Erythroblast (primary cell): Measurements from ENCODE around the gene SH3BP5.
"Not testable (repeated sequence)": the region's sequence is repeated elsewhere in the genome, so short reads cannot be mapped to it uniquely, and the experiment has no call there.

Source experiments
- DNase-seq, 2 experiments: peaks; one replicate each; lab custom pipeline; 2025; lab: John Stamatoyannopoulos, UW
- GATA1 ChIP-seq: IDR thresholded peaks from 2 replicates; pipeline ENCODE4 v1.6.1; 2011; ENCODE audit warnings: low read depth, mild to moderate bottlenecking, control low read depth, low read length, moderate library complexity
- POLR2A ChIP-seq: IDR thresholded peaks from 2 replicates; pipeline ENCODE4 v1.6.1; 2011; ENCODE audit warnings: mild to moderate bottlenecking, low read length

Gene SH3BP5

DNA sequence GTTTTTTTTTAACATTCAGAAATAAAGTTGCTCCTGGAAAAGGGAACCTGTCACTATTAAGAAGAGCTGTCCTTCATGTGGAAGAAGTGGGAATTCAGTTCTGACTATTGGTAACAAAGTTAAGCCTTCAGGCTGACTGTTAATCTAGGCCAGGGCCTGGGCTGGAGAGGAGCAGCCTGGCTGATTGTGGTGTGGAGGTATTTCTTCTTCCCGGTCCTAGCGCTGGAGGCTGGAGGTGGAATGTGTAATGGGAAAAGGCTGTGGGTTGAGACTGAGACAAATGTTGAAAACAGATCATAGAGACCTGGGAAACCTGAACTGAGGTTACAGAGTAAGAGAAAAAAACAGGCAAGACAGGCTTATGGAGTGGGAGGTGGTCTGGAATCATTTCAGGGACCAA, 23.8 kb upstream of the SH3BP5 start:
- TF ChIP-seq GATA1 (no peak), POLR2A (no peak)
- no peak for DNase-seq

DNA sequence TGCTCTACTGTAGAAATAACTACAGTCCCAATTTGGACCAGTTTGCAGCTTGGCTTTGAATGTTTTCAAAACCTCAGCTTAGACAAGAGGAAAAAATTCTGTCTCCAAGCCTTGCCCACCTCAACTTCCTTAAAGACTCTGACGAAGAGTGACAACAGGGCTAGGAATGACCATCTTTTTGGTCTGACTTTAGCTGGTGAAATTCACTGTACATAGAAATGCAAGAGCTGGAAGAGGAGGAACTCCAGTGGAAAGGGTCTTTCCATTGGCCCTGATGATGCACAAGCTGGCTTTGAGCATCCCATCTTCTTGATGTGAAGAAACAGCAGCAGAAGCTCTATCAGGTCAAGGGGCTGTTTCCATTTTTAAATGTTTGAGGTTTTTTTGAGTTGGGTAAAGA, 22.7 kb upstream of the SH3BP5 start:
- DNase-seq: no peak
- TF ChIP-seq GATA1 (no peak), POLR2A (no peak)

DNA sequence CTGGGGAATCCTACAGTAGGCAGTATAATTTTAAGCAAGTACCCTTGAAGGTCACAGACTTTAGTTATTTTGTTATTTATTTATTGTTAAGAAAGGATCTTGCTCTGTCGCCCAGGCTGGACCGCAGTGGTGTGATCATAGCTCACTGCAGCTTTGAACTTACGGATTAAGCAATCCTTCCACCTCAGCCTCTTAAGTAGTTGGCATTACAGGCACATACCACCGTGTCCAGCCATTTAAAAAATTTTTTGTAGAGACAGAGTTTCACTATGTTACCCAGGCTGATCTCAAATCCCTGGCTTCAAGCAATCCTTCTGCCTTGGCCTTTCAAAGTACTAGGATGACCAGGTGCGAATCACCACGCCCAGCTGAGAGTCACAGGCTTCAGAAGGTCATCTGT, 22.1 kb upstream of the SH3BP5 start:
- TF ChIP-seq POLR2A (no peak), GATA1 (no peak)
- DNase-seq: no peak

DNA sequence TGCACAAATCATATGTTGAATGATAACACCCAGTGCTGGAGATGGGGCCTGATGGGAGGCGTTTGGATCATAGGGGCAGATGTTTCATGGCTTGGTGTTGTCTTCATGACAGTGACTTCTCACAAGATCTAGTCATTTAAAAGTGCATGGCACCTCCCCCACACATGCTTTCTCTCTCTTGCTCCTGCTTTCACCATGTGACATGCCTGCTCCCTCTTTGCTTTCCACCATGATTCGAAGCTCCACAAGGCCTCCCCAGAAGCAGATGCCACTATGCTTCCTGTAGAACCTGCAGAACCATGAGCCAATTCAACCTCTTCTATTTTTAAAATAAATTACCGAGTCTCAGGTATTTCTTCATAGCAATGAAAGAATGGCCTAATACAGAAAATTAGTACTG, 17.8 kb upstream of the SH3BP5 start:
- no peak for DNase-seq
- no peak for TF ChIP-seq POLR2A
- TF ChIP-seq GATA1: no peak

DNA sequence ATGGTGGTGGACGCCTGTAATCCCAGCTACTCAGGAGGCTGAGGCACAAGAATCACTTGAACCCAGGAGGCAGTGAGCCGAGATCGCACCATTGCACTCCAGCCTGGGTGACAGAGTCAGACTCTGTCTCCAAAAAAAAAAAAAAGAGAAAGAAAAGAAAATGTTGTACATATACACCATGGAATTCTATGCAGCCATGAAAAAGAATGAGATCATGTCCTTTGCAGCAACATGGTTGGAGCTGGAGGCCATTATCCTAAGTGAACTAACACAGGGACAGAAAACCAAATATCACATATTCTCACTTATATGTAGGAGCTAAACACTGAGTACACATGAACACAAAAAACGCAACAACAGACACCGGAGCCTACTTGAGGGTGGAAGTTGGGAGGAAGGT, 17.1 kb upstream of the SH3BP5 start:
- not testable (repeated sequence) for DNase-seq

DNA sequence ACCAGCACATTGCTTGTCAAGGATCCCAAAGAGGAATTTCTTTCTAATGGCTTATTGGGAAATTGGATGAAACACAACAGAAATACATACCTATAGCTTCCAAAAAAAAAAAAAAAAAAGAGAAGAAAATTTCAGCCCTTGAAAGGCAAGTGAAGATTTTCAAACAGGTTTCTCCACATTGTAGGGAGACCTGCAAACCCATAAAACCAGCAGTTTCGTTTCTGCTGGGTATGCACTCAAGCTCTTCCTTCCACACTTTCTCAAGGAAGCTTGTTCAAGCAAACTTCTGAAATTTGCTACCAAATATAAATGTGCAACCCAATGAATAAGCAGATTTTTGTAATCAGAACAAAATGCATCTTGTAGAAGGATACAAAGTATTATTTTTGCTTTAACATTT, 15.9 kb upstream of the SH3BP5 start:
- no peak for DNase-seq
- TF ChIP-seq GATA1 (no peak), POLR2A (no peak)

DNA sequence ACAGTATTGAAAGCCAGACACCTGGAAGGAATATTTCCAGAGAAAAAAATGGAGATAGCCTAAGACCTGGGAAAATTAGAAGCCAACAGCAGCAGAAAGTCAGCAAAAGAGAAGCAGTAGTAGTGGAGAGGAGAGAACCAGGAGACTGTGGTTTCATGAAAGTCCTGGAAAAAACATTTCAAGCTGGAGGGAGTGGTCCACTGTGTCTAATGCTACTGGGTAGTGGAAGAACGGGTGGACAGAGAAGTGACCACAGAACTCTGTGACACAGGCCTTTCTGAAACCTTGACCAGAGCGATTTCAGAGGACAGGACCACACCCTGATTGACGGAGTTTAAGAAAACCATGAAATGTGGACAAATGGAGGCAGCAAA, 15.3 kb upstream of the SH3BP5 start:
- TF ChIP-seq POLR2A (no peak), GATA1 (no peak)
- no peak for DNase-seq

DNA sequence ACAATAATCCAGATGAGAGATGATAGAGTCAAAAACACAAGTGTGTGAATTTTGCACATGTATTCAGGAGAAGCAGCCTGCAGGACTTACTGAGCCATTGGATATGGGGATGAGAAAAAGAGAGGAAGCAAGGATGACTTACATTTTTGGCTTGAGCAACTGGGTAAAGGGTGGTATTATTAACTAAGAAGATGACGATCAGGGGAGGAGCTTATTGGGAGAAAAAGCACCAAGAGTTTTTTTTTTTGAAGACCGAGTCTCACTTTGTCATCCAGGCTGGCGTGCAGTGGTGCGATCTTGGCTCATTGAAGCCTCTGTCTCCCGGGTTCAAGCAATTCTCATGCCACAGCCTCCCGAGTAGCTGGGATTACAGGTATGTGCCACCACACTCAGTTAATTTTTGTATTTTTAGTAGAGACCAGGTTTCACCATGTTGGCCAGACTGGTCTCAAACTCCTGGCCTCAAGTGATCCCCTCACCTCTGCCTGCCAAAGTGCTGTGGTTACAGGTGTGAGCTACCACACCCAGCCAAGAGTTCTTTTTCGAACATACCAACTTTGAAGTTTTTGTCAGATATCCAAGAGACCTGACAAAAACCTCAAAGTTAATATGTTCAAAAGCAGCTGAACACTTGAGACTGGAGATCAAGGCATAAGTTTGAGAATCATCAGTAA, 14.8 kb upstream of the SH3BP5 start:
- no peak for DNase-seq
- TF ChIP-seq GATA1: no peak
- TF ChIP-seq POLR2A: no peak

DNA sequence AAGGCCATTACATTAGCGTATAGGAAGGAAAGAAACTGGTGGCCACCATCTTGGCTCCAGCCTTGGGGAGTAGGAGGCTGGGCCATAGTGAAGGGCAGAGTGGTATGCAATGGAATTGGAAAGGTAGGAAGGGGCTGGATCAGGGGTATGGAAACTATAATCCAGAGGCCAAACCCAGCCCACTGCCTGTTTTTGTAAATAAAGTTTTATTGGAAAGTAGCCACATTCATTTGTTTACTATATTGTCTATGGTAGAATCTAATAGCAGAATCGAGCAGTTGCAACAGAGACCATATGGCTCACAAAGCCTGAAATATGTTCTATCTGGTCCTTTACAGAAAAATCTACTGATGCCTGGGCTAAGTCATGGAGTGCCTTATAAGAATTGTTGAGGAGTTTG, 14.1 kb upstream of the SH3BP5 start:
- TF ChIP-seq GATA1 (no peak), POLR2A (no peak)
- DNase-seq: no peak

DNA sequence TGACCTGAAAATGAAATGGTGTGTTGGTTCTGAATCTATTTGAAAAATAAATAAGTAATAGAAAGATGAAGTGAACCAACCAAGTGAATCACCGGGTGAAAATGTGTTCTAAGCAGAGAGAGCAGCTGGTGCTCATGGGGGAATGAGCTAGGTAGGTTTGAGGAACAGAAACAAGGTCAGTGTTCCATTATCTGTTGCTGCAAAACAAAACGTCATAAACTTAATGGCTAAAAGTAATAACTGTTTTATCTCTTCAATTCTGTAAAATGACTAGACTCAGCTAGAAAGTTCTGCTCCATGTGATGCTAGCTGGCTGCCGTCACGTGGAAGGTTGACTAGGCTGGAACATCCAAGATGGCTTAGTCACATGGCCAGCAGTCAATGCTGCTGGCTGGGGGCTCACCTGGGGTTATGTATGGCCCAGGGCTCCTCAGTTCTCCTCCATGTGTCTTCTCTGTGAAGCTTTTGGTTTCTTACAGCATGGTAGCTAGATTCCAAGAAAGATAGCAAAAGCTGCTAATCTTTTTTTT, 13.3 kb upstream of the SH3BP5 start:
- no peak for TF ChIP-seq POLR2A
- no peak for TF ChIP-seq GATA1
- no peak for DNase-seq

DNA sequence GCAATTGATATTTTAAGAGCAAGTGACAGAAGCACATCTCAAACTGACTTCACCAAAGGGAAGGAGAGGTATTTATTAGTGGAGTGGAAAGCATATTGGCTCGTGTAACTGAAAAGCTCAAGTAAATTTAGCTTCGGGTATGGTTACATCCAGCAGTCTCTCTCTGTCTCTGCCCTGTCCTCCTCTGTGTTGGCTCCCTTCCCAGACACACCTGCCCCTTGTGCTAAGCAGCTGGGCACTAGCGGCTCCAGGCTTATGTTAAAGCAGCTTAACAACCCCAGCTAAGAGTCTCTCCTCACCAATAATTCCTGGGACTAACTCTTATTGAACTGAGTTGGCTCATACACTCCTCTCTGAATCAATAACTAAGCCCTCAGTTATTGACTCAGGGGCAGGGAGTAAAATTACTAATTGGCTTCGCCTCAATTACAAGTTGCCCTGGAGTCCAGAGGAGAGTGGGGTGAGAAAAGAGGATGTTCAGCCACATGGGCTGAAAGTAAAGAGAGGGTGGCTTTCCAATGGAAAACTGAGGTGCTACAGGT, 12.8 kb upstream of the SH3BP5 start:
- DNase-seq: no peak
- no peak for TF ChIP-seq POLR2A

DNA sequence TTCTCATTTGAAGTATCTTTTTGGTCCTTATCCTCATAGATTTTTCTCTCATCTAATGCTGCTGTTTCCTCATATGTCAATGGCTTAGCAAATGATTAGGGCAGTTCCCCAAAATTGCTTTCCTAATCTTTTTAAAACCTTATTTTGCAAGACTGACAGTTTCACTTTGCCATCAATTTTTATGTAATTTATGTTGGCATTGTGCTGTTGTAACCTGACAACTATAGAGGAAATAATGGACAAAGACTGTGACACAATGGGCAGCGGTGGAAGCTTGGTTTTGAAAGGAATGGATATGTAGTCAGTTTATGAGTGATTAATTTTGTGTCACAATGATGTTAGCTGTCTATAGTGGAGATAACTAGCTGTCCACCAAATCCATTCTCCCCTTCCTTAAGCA, 10.6 kb upstream of the SH3BP5 start:
- TF ChIP-seq GATA1 (no peak), POLR2A (no peak)
- no peak for DNase-seq

DNA sequence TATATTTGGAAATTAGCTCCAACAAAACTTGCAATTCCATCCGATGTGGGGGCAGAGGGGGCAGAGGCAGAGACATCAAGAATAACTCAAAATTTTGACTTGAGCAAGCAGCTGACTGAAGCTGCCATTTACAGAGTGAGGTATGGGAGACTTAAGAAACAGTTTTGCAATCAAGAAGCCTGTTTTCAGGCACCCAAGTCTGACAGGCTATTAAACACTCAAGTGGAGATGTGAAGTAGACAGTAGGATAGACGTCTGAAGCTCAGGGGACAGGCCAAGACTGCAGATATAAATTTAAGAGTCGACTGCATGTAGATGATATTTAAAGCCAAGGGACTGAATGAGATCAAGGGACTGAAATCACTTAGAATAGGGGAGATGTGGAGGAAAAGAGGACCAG, 9.9 kb upstream of the SH3BP5 start:
- TF ChIP-seq GATA1: no peak
- no peak for TF ChIP-seq POLR2A
- no peak for DNase-seq

DNA sequence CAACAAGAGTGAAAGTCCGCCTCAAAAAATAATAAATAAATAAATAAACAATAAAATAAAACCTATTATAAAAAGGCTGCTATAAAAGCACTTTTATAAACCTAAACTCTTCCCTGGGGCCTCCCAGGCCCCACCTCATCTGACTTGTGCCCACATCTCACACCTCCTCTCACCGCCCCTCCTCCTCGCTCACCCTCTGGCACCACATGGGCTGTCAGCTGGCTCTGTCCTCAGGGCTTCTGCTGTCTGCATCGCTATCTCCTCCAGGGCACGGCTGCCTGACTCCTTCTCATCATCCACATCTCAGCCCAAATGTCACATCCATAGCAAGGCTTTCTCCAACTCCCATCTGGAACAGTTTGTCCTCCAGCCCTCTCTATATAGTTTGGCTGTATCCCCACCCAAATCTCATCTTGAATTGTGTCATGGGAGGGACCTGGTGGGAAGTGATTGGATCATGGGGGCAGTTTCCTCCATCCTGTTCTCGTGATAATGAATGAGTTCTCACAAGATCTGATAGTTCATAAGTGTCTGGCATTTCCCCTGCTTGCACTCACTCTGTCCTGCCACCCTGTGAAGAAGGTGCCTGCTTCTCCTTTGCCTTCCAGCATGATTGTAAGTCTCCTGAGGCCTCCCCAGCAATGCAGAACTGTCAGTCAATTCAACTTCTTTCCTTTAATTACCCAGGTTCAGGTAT, 8.8 kb upstream of the SH3BP5 start:
- DNase-seq: no peak
- no peak for TF ChIP-seq GATA1
- TF ChIP-seq POLR2A: no peak
